HCT116 (cell line): ENCODE results near the gene XYLT1. TPM values are rescaled to one million over a fixed set of nuclear protein-coding genes. Genes with fewer than 3 reads are reported as not detected.

Source experiments
- ATAC-seq: fragments of 200-7000 bp; cut with Tn5 transposase; 2 replicates; pipeline ENCODE4 v1.9.1; 2020; ENCODE audit warnings: mild to moderate bottlenecking, moderate library complexity
- BruUV-seq: library from RNA; stranded (reverse); fragments of 400-500 nt; replicated peaks from 2 replicates; lab custom pipeline; 2021; lab: Mats Ljungman, UMichigan
- CTCF ChIA-PET: fragments of 300-600 bp; sonication (Branson Sonifier 250); formaldehyde crosslinking; loops from one replicate; lab custom pipeline; 2021; ENCODE audit warnings: antibody characterized with exemption; lab: Charles Lee
- POLR2A ChIA-PET: fragments of 300-600, 350-600 bp; sonication (Branson Sonifier 250); formaldehyde crosslinking; loops from one replicate; lab custom pipeline; 2021; ENCODE audit warnings: antibody characterized with exemption; lab: Charles Lee
- RAD21 ChIA-PET, 2 experiments: fragments of 300-600 bp; sonication (Branson Sonifier 250); formaldehyde crosslinking; loops; one replicate each; lab custom pipeline; 2023; ENCODE audit warnings: low total read pairs in 2 of 2; ENCODE audit not compliant: uncharacterized antibody in 2 of 2, unreplicated experiment in 2 of 2, low non-redundant PET in 1 of 2; lab: Charles Lee
- DNase-seq: peaks from one replicate; pipeline ENCODE4 v3.0.0-alpha.2; 2010; ENCODE audit warnings: low read depth, low spot score
- H2AFZ ChIP-seq: fragments of 200-600 bp; shearing (Covaris generic), sonication (generic); 2 replicates; pipeline ENCODE4 v1.6.1; 2017; ENCODE audit warnings: low read depth, mixed run types, mixed read lengths, antibody characterized with exemption, low read length; ENCODE audit not compliant: poor library complexity, severe bottlenecking
- H3K27ac ChIP-seq: 2 replicates; pipeline ENCODE4 v1.5.1; 2012; ENCODE audit warnings: low read depth, low read length
- H3K27me3 ChIP-seq: fragments of 200-600 bp; sonication (generic); 2 replicates; pipeline ENCODE4 v1.6.1; 2016; ENCODE audit warnings: mixed run types, low read length, mixed read lengths; ENCODE audit not compliant: insufficient read depth
- H3K36me3 ChIP-seq, 2 experiments: fragments of 200-500 bp in 1 of 2; fragments of 200-600 bp in 1 of 2; sonication (Bioruptor generic) in 1 of 2; sonication (generic) in 1 of 2; 2 replicates each; pipeline versions ENCODE4 v1.5.1 to v1.6.1; 2014 to 2016; ENCODE audit warnings: low read length in 2 of 2, inconsistent platforms in 1 of 2, mixed read lengths in 1 of 2, mixed run types in 1 of 2; ENCODE audit not compliant: insufficient read depth in 2 of 2, control insufficient read depth in 1 of 2
- H3K4me1 ChIP-seq, 2 experiments: fragments of 200-600 bp in 1 of 2; sonication (generic) in 1 of 2; 2 replicates each; pipeline versions ENCODE4 v1.5.1 to v1.6.1; 2012 to 2017; ENCODE audit warnings: low read length in 2 of 2, inconsistent platforms in 1 of 2, mild to moderate bottlenecking in 1 of 2, mixed read lengths in 1 of 2, mixed run types in 1 of 2, moderate library complexity in 1 of 2; ENCODE audit not compliant: insufficient read depth in 2 of 2, control insufficient read depth in 1 of 2
- H3K4me2 ChIP-seq: fragments of 200-600 bp; sonication (generic); 2 replicates; pipeline ENCODE4 v1.6.1; 2017; ENCODE audit warnings: mixed run types, low read length, mixed read lengths
- H3K4me3 ChIP-seq, 2 experiments: fragments of 200-600 bp in 1 of 2; sonication (generic) in 1 of 2; replicated peaks in 1 of 2; 2 replicates each; pipeline ENCODE4 v1.5.1; 2011 to 2016; ENCODE audit warnings: low read length in 2 of 2, control low read depth in 1 of 2, low read depth in 1 of 2, mild to moderate bottlenecking in 1 of 2, mixed read lengths in 1 of 2, mixed run types in 1 of 2
- H3K79me2 ChIP-seq: fragments of 200-600 bp; sonication (generic); 2 replicates; pipeline ENCODE4 v1.6.1; 2017; ENCODE audit warnings: mild to moderate bottlenecking, mixed run types, low read length, moderate library complexity, mixed read lengths; ENCODE audit not compliant: insufficient read depth
- H3K9ac ChIP-seq: fragments of 200-600 bp; sonication (generic); 2 replicates; pipeline ENCODE4 v1.6.1; 2016; ENCODE audit warnings: low read length, mixed read lengths
- H3K9me2 ChIP-seq: fragments of 200-600 bp; sonication (generic), shearing (Covaris generic); 2 replicates; pipeline ENCODE4 v1.6.1; 2017; ENCODE audit warnings: mixed run types, mild to moderate bottlenecking, moderate library complexity; ENCODE audit not compliant: insufficient read depth
- H3K9me3 ChIP-seq, 2 experiments: fragments of 200-500 bp in 1 of 2; fragments of 200-600 bp in 1 of 2; sonication (Bioruptor generic) in 1 of 2; sonication (generic) in 1 of 2; 2 replicates each; pipeline ENCODE4 v1.6.1; 2014 to 2017; ENCODE audit warnings: low read length in 2 of 2, mixed read lengths in 2 of 2, inconsistent platforms in 1 of 2, low read depth in 1 of 2, mild to moderate bottlenecking in 1 of 2, mixed run types in 1 of 2, moderate library complexity in 1 of 2; ENCODE audit not compliant: control insufficient read depth in 1 of 2, insufficient read depth in 1 of 2
- H4K20me1 ChIP-seq: fragments of 200-600 bp; sonication (generic), shearing (Covaris generic); 2 replicates; pipeline ENCODE4 v1.6.1; 2017; ENCODE audit warnings: mixed run types, mild to moderate bottlenecking, moderate library complexity; ENCODE audit not compliant: insufficient read depth
- CTCF ChIP-seq, 3 experiments: fragments of 200-600 bp in 1 of 3; sonication (generic) in 1 of 3; IDR thresholded peaks in 2 of 3; conservative IDR thresholded peaks in 1 of 3; 2 replicates each; pipeline ENCODE4 v1.5.1; 2012 to 2017; ENCODE audit warnings: low read depth in 2 of 3, low read length in 2 of 3, antibody characterized with exemption in 1 of 3, borderline replicate concordance in 1 of 3, control low read depth in 1 of 3, mild to moderate bottlenecking in 1 of 3, mixed read lengths in 1 of 3, mixed run types in 1 of 3, moderate library complexity in 1 of 3; ENCODE audit not compliant: insufficient read depth in 1 of 3
- ELF1 ChIP-seq: IDR thresholded peaks from 2 replicates; pipeline ENCODE4 v1.6.1; 2012; ENCODE audit warnings: low read depth, borderline replicate concordance
- EZH2 ChIP-seq: fragments of 200-600 bp; sonication (generic); IDR thresholded peaks from 2 replicates; pipeline ENCODE4 v1.6.1; 2017; ENCODE audit warnings: antibody characterized with exemption, mixed run types
- EZH2phosphoT487 ChIP-seq: fragments of 200-600 bp; IDR thresholded peaks from 2 replicates; pipeline ENCODE4 v1.6.1; 2018; ENCODE audit warnings: antibody characterized with exemption, borderline replicate concordance
- FOSL1 ChIP-seq: IDR thresholded peaks from 2 replicates; pipeline ENCODE4 v1.6.1; 2012; ENCODE audit warnings: low read depth
- JUND ChIP-seq: IDR thresholded peaks from 2 replicates; pipeline ENCODE4 v1.6.1; 2012
- MAX ChIP-seq: IDR thresholded peaks from 2 replicates; pipeline ENCODE4 v1.6.1; 2012
- POLR2A ChIP-seq: IDR thresholded peaks from 2 replicates; pipeline ENCODE4 v1.7.0; 2011; ENCODE audit warnings: borderline replicate concordance; ENCODE audit not compliant: insufficient read depth, insufficient read length; ENCODE audit errors: extremely low read depth
- RAD21 ChIP-seq: IDR thresholded peaks from 2 replicates; pipeline ENCODE4 v1.6.1; 2012; ENCODE audit warnings: low read depth, mild to moderate bottlenecking
- REST ChIP-seq: IDR thresholded peaks from 2 replicates; pipeline ENCODE4 v1.6.1; 2012; ENCODE audit warnings: low read depth
- SIN3A ChIP-seq: IDR thresholded peaks from 2 replicates; pipeline ENCODE4 v1.6.1; 2012; ENCODE audit warnings: low read depth
- SP1 ChIP-seq: IDR thresholded peaks from 2 replicates; pipeline ENCODE4 v1.6.1; 2012; ENCODE audit warnings: low read depth
- ZBTB33 ChIP-seq: IDR thresholded peaks from 2 replicates; pipeline ENCODE4 v1.6.1; 2011; ENCODE audit warnings: mild to moderate bottlenecking, low read length, moderate library complexity; ENCODE audit not compliant: insufficient replicate concordance; ENCODE audit errors: extremely low read depth
- ZFX ChIP-seq: fragments of 450-650 bp; IDR thresholded peaks from 2 replicates; pipeline ENCODE4 v1.6.1; 2017
- intact Hi-C: fragments of 100-400 bp; cut with micrococcal nuclease; formaldehyde crosslinking; loops from 2 replicates; pipeline ENCODE4 v1.10.0; 2022
- total RNA-seq: library from RNA; stranded (reverse); gene quantifications from one replicate; pipeline ENCODE4 v1.2.1, GENCODE V29; 2021; ENCODE audit not compliant: unreplicated experiment

XYLT1 gene
- total RNA-seq, 1 experiment from 2014 or later: 4.5 TPM

- ChIA-PET POLR2A (no interaction called here), CTCF (no interaction called here), RAD21 (no interaction called here)
- no peak for TF ChIP-seq SIN3A
- no peak for TF ChIP-seq JUND
- no peak for TF ChIP-seq FOSL1
- TF ChIP-seq RAD21: no peak
- no peak for TF ChIP-seq EZH2
- no peak for TF ChIP-seq ELF1
- no peak for TF ChIP-seq MAX
- TF ChIP-seq ZBTB33: no peak
- TF ChIP-seq POLR2A: no peak
- no peak for TF ChIP-seq EZH2phosphoT487
- Histone ChIP-seq H3K9me2 (no peaks in the 10 kb centered on the region), H3K27ac (no peak overlapping the region), H3K4me3 (no peak overlapping the region), H3K9ac (no peak overlapping the region), H3K4me1 (no peaks in the 10 kb centered on the region), H4K20me1 (no peaks in the 10 kb centered on the region), H2AFZ (no peak overlapping the region), H3K27me3 (peaks cover 17% of the 10 kb centered on the region), H3K4me2 (no peak overlapping the region), H3K79me2 (no peaks in the 10 kb centered on the region), H3K9me3 (no peaks in the 10 kb centered on the region), H3K36me3 (no peaks in the 10 kb centered on the region)
- DNase-seq (no peak), ATAC-seq (no peak)
- intact Hi-C loops: no loop called here
- BruUV-seq: no TSS peak
These were observed 401.1 kb downstream of the XYLT1 start for GRCh38 chr16:17069681-17070080.

- ChIA-PET POLR2A (no interaction called here), CTCF (no interaction called here), RAD21 (no interaction called here)
- BruUV-seq: no TSS peak
- no peak for ATAC-seq
- intact Hi-C loops: no loop called here
- no peaks in the 10 kb centered on the region for H3K9me2 ChIP-seq
- no peak overlapping the region for H3K4me3 ChIP-seq
- H3K4me1 ChIP-seq: no peaks in the 10 kb centered on the region
- H2AFZ ChIP-seq: no peak overlapping the region
- no peak overlapping the region for H3K4me2 ChIP-seq
- peaks cover 23% of the 10 kb centered on the region for H3K27me3 ChIP-seq
- no peaks in the 10 kb centered on the region for H4K20me1 ChIP-seq
- H3K36me3 ChIP-seq: no peaks in the 10 kb centered on the region
- no peak for DNase-seq
- H3K27ac ChIP-seq: no peak overlapping the region
- no peak overlapping the region for H3K9ac ChIP-seq
- no peaks in the 10 kb centered on the region for H3K79me2 ChIP-seq
- no peaks in the 10 kb centered on the region for H3K9me3 ChIP-seq
- TF ChIP-seq ZFX (no peak), MAX (no peak), CTCF (IDR thresholded peaks at IDR 0.05 in 2 of 3, conservative IDR thresholded peaks at IDR 0.05 in 1 of 3; ENCODE audit: borderline replicate concordance in 1 of 3, insufficient read depth in 1 of 3, low read depth in 2 of 3, low read length in 2 of 3) (no peak), REST (no peak), JUND (no peak), SP1 (no peak), EZH2 (no peak)
These were observed 402.2 kb downstream of the XYLT1 start for GRCh38 chr16:17068524-17068923.
